HG03039 (cell line): ENCODE data around the gene TLE7.

ENCODE experiments used
- ATAC-seq: cut with Tn5 transposase; IDR thresholded peaks from one replicate; pipeline ENCODE4 v1.9.1; 2021; ENCODE audit warnings: mild to moderate bottlenecking, moderate library complexity; ENCODE audit not compliant: unreplicated experiment

Gene TLE7

DNA sequence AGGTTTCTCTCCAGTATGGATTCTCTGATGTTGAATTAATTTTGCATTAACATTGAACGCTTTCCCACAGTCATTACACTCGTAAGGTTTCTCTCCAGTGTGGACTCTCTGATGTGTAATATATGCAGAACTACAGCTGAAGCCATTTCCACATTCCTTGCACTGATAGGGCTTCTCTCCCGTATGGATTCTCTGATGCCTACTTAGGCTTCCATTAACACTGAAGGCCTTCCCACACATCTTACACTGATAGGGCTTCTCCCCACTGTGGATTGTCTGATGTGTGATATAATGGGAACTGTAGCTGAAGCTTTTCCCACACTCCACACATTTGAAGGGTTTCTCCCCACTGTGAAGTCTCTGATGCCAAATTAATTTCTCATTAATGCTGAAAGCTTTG, 7.2 kb upstream of the TLE7 start:
- no peak for ATAC-seq

DNA sequence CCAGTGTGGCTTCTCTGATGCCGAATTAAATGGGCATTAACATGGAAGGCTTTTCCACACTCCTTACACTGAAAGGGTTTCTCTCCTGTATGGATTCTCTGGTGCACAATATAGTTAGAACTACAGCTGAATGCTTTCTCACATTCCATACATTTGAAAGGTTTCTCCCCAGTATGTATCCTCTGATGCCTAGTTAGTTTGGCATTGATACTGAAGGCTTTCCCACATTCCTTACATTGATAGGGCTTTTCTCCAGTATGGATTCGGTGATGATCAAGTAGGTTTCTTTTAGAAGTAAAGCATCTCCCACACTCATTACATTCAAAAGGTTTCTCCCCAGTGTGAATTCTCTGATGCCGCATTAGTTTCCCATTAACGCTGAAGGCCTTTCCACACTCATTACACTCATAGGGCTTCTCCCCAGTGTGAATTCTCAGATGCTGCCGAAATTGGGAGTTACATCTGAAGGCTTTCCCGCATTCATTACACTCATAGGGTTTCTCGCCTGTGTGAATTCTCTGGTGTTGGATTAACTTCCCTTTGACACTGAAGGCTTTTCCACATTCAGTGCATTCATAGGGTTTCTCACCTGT, 6.5 kb upstream of the TLE7 start:
- ATAC-seq = no peak

- ATAC-seq = no peak
These were observed 1.9 kb upstream of the TLE7 start for GRCh38 chr16:71443714-71444113.

DNA sequence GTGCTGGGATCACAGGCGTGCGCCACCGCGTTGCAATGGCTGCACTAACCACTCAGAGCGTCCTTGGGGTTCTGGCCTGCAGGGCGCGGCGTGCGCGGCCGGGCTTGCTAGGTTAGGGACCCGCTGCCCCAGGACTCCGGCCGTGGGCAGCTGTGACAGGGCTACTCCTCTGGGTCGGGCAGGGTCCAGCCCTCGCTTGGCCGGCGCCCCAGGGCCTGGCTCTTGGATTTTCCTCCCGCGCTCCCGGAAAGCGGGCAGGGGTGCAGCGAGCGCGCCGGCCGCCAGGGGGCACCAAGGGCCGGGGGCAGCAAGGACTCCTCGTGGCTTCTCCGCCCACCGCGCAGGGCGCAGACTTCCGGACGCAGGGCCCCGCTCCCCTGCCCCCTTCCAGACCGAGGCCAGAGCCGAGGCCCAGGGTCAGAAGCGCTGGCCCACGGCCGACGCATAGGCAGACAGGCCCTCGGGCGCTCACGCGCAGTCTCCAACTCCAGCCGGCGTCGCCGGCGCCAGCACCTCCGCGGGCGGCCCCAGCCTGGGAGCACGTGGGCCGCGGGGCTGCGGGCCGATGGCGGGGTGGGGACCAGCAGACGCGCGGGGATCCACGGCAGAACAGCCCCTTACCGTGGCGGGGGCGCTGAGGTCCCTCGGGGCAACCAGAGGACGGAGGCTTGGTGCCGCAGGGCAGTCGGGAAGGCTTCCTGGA, 355 bp downstream of the TLE7 start:
- no peak for ATAC-seq

DNA sequence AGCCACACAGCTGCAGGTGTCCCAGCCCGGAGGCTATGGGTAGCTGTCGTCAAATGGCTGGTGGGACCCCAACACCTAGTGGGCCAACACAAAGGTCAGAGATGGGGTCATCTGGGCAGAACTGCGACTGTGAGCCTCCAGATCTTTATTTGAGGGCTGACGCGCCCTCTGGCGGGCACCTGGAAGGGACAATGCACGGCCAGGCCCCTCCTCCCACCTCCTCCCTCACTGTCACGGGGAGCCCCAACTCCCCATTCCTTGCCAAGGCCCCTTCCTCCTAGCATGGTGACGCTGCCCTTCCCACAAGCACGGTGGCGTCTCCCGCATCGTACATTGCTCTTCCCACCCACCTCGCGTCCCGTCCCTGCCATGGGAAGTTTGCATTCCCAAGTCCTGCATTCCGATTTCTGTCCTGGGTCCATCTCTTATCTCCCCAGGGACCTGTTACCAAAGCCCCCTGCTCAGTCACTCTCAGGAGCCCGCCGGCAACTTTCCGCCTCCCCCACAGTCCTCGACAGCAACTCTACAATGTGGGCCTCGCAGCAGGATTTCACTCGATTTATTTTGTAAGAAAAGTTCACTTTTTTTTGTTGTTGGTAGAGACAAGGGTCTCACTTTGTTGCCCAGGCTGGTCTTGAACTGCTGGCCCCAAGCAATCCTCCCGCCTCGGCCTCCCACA, 1.0 kb downstream of the TLE7 start:
- no peak for ATAC-seq

DNA sequence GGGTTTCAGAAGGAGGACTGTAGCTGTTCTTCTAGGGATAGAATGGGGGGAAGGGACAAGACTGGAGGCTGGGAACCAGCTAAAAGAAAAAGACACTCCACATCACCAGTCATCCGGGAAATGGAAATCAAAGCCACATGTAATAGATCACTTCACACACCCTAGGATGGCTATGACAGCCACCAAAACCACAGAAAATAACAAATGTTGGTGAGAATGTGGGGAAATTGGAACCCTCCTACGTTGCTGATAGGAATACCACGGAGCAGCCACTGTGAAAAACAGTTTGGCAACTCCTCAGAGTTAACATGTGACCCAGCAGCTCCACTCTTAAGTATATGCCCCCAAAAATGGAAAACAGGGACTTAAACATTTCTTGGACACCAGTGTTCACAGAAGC, 2.3 kb downstream of the TLE7 start:
- no peak for ATAC-seq

DNA sequence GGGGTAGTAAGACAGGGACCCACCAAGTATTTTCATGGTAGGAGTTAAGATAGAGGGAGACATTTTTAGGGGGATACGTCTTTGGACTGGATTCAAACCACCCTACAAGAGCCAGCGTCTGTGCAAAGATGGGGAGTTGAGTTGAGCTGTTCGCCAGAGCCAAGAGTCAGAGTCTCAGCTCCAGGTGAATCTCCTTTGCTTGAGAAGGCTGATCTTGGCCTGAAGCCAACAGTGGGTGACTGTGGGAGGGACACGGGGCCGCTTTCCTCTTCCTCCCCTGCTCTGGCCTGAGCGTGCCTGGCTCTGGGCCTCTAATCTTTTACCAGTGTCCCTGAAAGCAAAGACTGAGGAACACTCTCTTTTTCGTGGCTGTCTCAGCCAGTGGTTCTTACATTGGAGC, 5.4 kb downstream of the TLE7 start:
- ATAC-seq = no peak

GRCh38 chr16:71432906-71433305, 8.9 kb downstream of the TLE7 start:
- ATAC-seq = no peak

DNA sequence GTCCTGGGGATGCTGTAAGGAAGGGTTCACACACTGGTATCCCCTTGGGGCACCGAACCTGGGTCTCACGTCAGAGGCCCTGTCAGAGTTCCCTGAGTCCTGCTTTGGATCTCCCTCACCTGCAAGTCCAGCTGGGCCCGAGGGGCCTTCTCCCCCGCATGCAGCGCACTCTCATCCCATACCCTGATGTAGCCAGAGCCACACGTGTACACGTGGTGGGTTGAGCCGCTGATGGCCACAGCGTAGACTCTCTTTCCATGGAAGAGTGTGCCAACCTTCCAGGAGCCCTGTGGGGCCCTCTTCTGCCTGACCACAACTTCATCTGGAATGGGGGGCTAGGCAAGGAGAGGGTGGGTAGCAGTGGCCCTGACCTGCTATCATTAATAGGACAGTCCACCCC, 9.9 kb downstream of the TLE7 start:
- ATAC-seq = no peak

- no peak for ATAC-seq
These were observed 10.7 kb downstream of the TLE7 start for GRCh38 chr16:71431176-71431575.

DNA sequence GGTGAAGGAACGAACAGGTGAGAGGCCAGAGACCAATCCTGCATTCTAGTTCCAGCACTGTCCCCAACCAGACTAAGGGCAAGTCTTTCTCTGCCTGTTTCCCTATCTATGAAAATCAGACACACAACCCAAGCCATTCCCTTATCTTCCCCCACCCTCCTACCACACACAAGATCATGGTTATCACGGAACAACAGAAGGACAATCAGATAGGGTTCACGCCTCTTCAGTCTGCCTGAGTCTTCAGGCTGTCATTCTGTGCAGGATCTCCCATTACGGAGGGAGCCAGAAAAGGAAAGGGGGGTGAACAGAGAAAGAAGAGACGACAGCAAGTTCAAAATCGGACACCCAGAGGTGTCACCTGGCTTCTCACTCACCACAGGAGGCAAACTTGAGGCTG, 11.1 kb downstream of the TLE7 start:
- ATAC-seq = no peak

GRCh38 chr16:71429581-71429980, 12.3 kb downstream of the TLE7 start:
- ATAC-seq = no peak

DNA sequence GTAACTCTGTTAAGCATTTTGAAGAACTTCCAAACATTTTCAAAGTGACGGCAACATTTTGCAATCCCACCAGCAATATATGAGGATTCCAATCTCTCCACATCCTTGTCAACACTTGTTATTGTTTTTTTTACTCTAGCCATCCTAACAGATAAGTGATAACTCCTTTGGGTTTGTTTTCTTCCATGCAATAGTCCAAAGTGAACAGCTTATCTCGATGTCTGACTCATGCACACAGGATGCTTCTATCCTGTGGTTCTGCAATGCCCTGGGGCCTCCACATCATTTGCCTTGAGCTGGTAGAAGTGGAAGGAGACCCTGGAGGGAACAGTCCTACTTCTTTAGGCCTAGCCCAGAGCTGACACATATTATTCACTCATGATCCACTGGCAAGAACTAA, 13.0 kb downstream of the TLE7 start:
- ATAC-seq = no peak

GRCh38 chr16:71428385-71428784, 13.5 kb downstream of the TLE7 start:
- ATAC-seq = no peak

- no peak for ATAC-seq
These were observed 14.8 kb downstream of the TLE7 start for GRCh38 chr16:71426880-71427615.

DNA sequence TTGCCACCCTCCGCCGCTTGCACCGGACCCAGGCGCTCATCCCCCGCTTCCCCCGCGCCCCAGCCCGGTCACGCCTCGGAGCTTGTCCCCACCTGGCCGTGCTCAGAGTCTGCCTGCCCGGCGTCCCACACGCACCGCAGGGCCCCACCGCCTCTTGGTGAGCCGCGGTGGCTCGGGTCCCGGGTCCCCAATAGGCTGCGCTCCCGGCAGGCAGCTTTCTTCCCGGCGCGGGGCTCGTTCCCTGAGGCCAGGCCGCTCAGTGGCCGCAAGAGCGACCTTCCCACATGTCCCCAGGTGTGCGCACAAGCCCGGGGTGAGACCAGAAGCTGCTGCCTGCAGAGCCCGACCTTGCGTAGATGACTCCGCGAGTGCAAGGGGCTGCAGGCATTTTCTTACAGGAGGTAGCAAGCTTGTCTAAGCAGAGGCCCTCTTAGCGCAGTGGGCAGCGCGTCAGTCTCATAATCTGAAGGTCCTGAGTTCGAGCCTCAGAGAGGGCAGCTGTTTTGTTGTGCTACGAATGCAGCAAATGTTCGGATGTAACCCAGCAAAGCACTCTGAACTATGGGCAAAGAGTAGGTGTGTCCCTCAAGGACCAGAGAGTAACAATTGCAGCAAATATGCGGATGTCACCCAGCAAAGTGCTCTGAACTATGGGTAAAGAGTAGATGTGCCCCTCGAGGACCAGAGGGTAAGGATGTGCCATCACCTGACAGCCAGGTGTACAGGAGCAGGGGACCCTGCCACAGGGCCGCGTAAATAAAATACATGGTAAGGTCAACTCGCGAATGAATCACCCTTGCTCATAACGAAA, 15.6 kb downstream of the TLE7 start:
- peak; percentile 48 for ATAC-seq

DNA sequence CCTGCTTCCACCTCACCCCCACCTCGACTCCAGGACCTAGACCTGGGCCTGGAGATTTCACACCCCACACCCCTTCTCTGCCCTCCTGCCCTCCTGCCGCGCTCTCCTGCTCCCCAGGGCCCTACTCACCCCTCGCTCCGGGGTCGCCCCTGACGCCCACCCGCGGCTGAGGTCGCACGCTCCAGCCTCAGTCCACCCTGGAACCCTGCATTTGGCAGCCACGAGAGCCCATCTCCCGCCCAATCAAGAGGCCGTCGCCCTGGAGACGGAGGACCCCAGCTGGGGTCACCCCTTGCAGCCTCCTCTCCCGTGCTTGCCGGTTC, 16.1 kb downstream of the TLE7 start:
- ATAC-seq = no peak

DNA sequence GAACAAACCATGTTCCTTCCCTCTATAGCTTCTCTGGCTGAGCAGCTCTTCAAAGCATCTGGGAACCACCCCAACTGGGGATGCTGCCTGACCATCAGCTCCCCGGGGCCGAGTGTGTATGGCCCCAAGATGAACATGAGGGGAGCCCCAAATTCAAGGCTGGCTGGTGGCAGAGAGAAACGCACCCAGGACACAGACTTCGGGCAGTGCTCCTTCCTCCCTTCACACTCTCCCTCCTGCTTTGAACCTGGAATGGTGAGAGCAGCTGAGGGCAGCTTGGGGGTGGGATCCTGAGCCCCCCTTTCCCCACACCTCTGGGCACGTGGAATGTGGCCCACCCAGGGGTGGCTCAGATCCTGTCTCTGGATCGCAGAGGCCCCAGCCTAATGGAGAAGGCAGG, 17.2 kb downstream of the TLE7 start:
- no peak for ATAC-seq

GRCh38 chr16:71423865-71424264, 18.0 kb downstream of the TLE7 start:
- ATAC-seq = no peak

DNA sequence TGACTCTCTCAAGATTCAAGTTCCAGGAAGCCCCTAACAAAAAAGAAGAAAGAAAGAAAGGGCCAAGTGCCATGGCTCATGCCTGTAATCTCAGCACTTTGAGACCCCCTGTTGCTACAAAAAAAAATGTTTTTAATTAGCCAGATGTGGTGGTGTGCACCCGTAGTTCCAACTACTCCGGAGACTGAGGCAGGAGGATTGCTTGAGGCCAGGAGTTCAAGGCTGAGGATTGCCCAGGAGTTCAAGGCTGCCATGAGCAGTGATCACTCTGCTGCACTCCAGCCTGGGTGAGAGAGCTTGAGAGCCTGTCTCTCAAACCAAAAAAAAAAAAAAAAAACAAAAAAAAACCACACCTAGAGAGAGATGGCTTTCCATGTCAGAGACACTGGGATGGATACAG, 18.8 kb downstream of the TLE7 start:
- no peak for ATAC-seq

DNA sequence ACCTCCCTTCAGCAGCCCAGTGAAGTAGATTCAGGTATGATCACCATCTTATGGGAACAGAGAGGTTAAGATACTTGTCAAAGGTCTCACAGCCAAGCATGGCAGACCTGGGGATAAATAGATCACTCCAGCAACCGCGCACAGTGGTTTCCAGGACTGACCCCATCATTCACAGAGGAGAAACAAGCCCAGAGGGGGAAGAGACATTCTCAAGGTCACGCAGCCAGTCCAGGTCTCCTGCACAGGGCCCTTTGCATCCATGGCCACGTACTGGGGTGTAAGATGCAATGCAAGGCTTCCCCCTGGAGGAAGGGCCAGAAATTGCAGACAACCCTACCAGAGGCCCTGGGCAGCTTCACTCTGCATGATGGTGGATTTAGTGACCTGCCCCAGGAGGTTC, 19.9 kb downstream of the TLE7 start:
- ATAC-seq = no peak
